GM19023 (cell line): ENCODE results near the gene TMEM233.

Experiments
- ATAC-seq: cut with Tn5 transposase; IDR thresholded peaks from one replicate; pipeline ENCODE4 v1.9.1; 2021; ENCODE audit warnings: mild to moderate bottlenecking, moderate library complexity; ENCODE audit not compliant: unreplicated experiment

The TMEM233 gene

DNA sequence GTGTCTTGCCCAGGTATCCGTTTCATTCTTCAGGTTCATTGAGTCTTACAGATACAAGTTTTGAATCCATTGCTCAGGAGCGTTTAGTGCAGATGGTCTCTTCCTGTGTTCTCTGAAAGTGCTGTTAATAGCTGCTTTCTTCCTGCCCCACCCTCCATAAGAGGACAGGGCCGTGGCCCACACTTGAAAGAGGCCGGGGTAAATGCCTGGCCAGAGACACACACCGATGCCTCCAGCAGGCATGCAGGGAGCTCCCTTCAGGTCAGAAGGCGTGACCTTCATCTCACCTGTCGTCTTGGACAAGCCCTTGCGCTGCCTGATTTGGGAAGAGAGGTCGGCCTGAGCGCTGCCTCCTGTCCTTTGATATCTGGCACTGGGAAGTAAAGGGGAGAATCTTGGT is 85.9 kb downstream of the TMEM233 start:
- no peak for ATAC-seq

- no peak for ATAC-seq
Measured at GRCh38 chr12:119681111-119681510, 87.5 kb downstream of the TMEM233 start.

- peak; percentile 70 for ATAC-seq
Measured at GRCh38 chr12:119681728-119682638, 88.4 kb downstream of the TMEM233 start.

- ATAC-seq, result no peak
Measured at GRCh38 chr12:119682639-119683252, 89.2 kb downstream of the TMEM233 start.

DNA sequence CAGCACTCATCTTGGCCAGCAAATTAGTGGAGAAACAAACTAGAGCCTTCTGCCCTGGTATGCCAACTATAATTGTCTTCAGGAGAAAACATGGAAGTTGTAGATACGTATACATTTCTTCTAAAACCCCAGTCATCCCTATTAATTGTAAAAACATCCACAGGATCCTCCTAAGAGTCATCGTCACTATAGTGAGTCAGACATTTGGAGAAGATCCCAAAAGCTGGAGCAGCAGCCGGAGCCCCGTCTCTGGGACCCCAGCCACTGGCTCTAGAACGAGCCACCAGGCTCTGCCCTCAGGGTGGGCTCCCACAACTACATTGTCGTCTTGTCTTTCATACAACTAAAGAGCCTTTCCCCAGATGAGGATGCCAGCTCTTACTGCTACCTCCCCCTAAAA is 89.8 kb downstream of the TMEM233 start:
- no peak for ATAC-seq

DNA sequence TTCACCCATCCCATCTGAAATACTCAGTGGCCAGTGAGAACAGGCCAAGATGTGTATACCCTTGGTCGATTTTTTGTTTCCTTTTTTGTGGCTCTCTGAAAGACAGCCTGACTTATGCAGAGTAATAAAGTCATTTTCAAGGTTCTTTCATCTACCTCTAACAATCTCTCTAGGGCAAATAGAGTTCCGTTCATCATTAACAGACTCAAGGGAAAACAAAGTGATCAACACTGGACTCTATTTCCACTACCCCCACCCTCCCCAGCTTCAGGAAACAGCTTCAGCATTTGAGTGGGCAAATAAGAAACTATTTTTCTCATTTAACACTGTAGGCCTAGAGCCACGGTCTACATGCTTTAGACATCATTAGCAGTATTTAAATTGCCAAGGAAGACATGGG is 90.2 kb downstream of the TMEM233 start:
- ATAC-seq, result no peak

- ATAC-seq, result no peak
Measured at GRCh38 chr12:119684711-119685369, 91.3 kb downstream of the TMEM233 start.

DNA sequence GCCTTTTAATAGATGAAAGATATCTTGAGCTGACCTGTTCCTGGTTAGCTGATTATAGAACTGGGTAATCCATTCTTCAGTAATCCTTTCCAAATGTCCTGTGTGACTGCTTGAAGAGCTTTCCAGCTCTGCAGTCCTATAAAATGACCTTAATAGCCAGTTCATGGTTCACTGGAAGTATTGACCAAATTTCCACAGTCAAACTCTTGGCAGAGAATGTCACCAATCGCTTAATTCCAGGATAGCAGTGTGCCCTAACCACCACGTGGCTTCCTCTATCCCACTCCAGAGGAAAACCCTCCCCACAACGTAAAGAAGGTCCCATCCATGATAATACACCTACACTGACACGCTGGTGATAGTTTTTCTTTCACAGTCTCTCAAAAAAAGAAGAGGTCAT is 91.8 kb downstream of the TMEM233 start:
- ATAC-seq, result no peak

- no peak for ATAC-seq
Measured at GRCh38 chr12:119686355-119686754, 92.8 kb downstream of the TMEM233 start.

DNA sequence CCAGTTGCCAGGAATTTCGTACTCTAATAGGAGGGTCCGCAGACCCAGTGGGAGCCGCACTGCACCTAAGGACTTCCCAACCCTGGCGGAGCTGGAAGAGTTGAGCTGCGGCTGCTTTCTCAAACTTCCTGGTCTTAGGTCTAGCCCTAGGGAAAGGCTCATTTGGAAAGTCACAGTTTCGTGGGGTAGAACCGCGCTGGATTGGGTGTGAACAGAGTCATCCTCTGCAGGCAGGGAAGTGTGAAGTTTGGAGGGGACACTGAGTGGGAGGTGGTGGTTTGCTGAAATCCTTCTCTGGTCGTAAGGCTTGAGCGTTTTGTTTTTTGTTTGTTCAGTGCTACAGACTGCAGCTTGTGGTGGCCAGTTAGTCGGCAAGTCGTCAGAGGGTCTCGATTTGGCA is 93.2 kb downstream of the TMEM233 start:
- ATAC-seq, result no peak

GRCh38 chr12:119687406-119687805 is 93.8 kb downstream of the TMEM233 start:
- ATAC-seq, result no peak

DNA sequence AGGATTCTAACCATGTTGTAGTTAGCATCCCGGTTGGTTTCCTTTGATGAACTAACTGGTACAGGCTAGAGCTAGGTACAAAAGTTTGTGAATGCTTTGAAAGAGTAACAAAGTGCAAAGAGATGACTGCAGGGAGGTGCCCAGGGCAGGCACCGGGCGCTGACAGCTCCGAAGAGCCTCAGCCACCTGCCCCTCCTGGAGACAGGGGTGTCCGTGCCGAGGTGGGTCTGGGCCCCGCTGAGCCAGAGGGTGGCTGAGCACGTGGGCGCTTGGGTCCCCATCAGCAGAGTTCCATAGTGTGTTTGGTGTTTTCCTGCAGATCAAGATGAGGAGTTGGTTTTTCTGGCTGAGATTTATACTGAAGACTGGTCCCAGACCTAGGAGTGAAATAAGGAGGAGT is 94.3 kb downstream of the TMEM233 start:
- no peak for ATAC-seq

- ATAC-seq, result no peak
Measured at GRCh38 chr12:119689935-119690500, 96.4 kb downstream of the TMEM233 start.

DNA sequence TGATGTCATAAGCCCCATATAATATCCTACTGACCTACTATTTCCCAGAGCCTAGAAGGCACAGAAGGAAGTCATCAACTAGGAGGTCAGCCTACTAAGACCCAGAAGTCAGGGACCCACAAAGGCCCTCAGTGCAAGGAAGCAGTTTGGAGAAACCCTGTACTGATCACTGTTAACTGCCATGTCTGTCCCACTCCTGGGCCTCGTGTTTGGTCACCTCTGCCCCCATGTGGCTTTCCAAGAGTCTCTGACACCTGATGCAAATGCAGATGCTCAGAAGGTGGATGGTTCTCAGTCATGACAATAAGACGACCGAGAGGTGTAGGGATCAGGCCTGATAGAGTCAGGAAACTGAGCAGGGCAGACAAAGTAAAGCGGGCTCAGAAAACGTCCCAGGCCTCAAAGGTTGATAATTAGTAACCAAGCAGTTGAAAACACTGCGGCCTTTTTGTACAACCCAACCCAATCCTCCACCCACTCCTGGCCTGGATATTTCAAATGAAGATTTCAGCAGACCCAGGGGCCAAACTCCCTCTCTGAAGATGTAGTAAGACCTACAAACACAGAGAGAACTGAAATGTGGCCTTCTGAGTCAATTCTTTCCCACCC is 97.7 kb downstream of the TMEM233 start:
- ATAC-seq, result no peak

- ATAC-seq, result no peak
Measured at GRCh38 chr12:119692410-119692809, 98.8 kb downstream of the TMEM233 start.
